Upper lobe of left lung (tissue), 4 donors: ENCODE measurements around the gene ASB2.

Experiments
- CTCF ChIP-seq, 6 experiments: fragments of 450-650 bp in 4 of 6; fragments of 200-600 bp in 2 of 6; sonication (generic) in 2 of 6; IDR thresholded peaks; one replicate each; pipeline ENCODE4 v1.5.1; 2016 to 2019; ENCODE audit warnings: antibody characterized with exemption in 6 of 6
- EP300 ChIP-seq, 4 donors: sonication (generic); formaldehyde crosslinking; IDR thresholded peaks; one replicate each; pipeline ENCODE4 v1.5.1; 2017; ENCODE audit warnings: antibody characterized with exemption in 4 of 4, control low read depth in 2 of 4
- POLR2AphosphoS5 ChIP-seq, 2 donors: sonication (generic); formaldehyde crosslinking; IDR thresholded peaks; one replicate each; pipeline ENCODE4 v1.5.1; 2017; ENCODE audit warnings: antibody characterized with exemption in 2 of 2

DNA sequence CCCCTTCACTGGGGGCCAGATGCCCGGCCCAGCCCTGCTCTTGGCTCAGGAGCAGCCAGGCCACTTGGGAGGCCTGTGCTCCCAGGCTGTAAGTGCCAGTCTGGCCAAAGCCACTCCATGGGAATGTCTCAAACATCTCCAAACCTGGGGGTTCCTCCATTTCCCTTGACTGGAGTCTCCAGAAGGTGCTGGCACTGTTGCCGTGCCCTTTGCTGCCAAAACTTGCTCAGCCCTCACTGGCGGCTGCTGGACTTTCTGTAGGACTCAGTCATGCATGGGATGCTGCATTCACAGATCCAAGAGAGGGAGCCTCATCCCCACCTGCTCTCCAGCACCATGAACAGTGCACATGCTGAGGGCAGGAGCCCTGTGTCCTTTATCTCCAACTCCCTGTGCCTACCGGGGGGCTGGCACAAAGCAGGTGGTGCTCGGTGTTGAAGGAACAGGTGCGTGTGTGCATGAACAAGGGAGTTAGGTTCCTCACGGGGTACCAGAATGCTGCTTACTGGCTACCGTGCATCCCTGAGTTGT is 40.1 kb upstream of the ASB2 start:
- TF ChIP-seq CTCF (IDR thresholded peaks at IDR 0.05), result no peak
- no peak for TF ChIP-seq POLR2AphosphoS5 (IDR thresholded peaks at IDR 0.05)
- no peak for TF ChIP-seq EP300 (IDR thresholded peaks at IDR 0.05)
